Natural killer cell (primary cell): ENCODE results near the gene MYO1D. TPM values are rescaled to one million over a fixed set of nuclear protein-coding genes. Genes with fewer than 3 reads are reported as not detected.

Experiments used
- ATAC-seq, 3 donors: fragments of 150-1000 bp in 2 of 3; fragments of 200-7000 bp in 1 of 3; cut with Tn5 transposase; 1 replicate in 1 of 3; 2 replicates in 2 of 3; pipeline ENCODE4 v1.10.0; 2021; ENCODE audit warnings: mild to moderate bottlenecking in 2 of 3, moderate library complexity in 2 of 3
- DNase-seq, 2 donors: peaks; one replicate each; pipeline versions ENCODE4 v3.0.0 to v3.0.0-alpha.2; 2013 to 2021; ENCODE audit warnings: mixed read lengths in 1 of 2
- H3K27ac ChIP-seq: one replicate; pipeline ENCODE4 v1.5.1; 2013; ENCODE audit warnings: mild to moderate bottlenecking, low read length
- H3K27me3 ChIP-seq: one replicate; pipeline ENCODE4 v1.6.1; 2013; ENCODE audit warnings: low read length; ENCODE audit not compliant: control insufficient read depth, insufficient read depth
- H3K36me3 ChIP-seq: one replicate; pipeline ENCODE4 v1.6.1; 2013; ENCODE audit warnings: low read length; ENCODE audit not compliant: control insufficient read depth, insufficient read depth
- H3K4me1 ChIP-seq: one replicate; pipeline ENCODE4 v1.6.1; 2013; ENCODE audit warnings: low read length; ENCODE audit not compliant: control insufficient read depth, insufficient read depth
- H3K4me3 ChIP-seq: one replicate; pipeline ENCODE4 v1.5.1; 2013; ENCODE audit warnings: low read length
- H3K9me3 ChIP-seq: one replicate; pipeline ENCODE4 v1.6.1; 2013; ENCODE audit warnings: low read length; ENCODE audit not compliant: control insufficient read depth, insufficient read depth
- H3K27ac Mint-ChIP-seq, 2 donors: one replicate each; pipeline ENCODE4 v1.8.0; 2022; ENCODE audit warnings: mild to moderate bottlenecking in 2 of 2, mixed read lengths in 2 of 2, moderate library complexity in 1 of 2
- H3K27me3 Mint-ChIP-seq, 2 donors: one replicate each; pipeline ENCODE4 v1.8.0; 2022; ENCODE audit warnings: low read depth in 2 of 2, mixed read lengths in 2 of 2
- H3K36me3 Mint-ChIP-seq: one replicate; pipeline ENCODE4 v1.8.0; 2022; ENCODE audit warnings: mixed read lengths
- H3K4me1 Mint-ChIP-seq, 2 donors: one replicate each; pipeline ENCODE4 v1.8.0; 2022; ENCODE audit warnings: mixed read lengths in 2 of 2
- H3K4me3 Mint-ChIP-seq: one replicate; pipeline ENCODE4 v1.8.0; 2022; ENCODE audit warnings: mild to moderate bottlenecking, moderate library complexity, mixed read lengths
- H3K9me3 Mint-ChIP-seq, 2 donors: one replicate each; pipeline ENCODE4 v1.8.0; 2022; ENCODE audit warnings: mixed read lengths in 2 of 2
- WGBS: methylation state at CpG from one replicate; pipeline ENCODE4 v1.1.7; 2013; ENCODE audit warnings: missing lambda C conversion rate; ENCODE audit not compliant: insufficient coverage; 5-methylcytosine and 5-hydroxymethylcytosine counted together
- intact Hi-C: fragments of 100-400 bp; cut with micrococcal nuclease; formaldehyde crosslinking; loops from one replicate; pipeline ENCODE4 v1.14.2; 2022
- total RNA-seq, 4 donors: library from RNA; stranded (reverse); fragments of 120-200 nt in 1 of 4; gene quantifications; one replicate each; pipeline versions ENCODE4 v1.2.3 to v1.2.4, GENCODE V29; 2013 to 2022
- TF ChIP-seq, protein P1 (sequence below): fragments of 200-600 bp; IDR thresholded peaks from one replicate; pipeline ENCODE4 v1.8.0; 2022; ENCODE audit warnings: antibody characterized with exemption

MYO1D gene
- total RNA-seq, 3 donors from 2014 or later (not counting 1 experiment from before 2014, with no cell fraction given) = 6.8 to 20.2 (median 10.5) TPM

DNA sequence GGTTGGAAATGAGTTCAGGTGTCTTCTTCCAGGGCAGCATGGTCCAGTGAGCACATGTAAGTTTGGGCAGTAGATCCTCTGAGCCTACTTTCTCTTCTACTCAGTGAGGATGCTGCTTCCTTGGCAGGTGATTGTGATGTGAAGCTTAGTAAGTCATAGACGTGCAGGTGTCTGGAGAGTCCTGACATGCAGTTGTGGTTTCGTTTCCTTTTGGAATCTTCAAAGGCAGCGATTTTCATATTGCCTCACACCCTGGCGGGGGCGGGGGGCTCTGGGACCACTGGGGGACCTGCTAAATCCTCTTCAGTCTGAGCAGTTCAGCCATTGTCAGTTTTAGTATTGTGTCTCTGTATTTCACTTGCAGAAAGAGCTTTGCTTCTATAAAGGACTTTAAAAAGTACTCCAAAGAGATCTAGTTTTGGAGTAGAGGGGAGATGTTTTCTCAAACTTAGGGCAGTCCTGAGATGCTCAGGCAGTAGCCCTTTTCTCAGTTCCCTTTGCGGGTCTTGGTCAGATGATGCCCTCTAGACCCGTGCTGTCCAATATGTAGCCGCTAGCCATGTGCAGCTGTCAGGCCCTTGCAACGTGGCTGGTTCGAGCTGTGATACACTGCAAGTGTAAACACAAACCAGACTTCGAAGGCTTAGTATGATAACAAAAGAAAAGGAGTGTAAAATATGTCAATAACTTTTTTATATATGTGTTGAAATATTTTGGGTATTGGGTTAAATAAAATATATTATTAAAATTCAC, 394.2 kb downstream of the MYO1D start:
- no peak overlapping the region for H3K4me3 Mint-ChIP-seq
- no peak overlapping the region for H3K4me3 ChIP-seq
- TF ChIP-seq, protein P1, sequence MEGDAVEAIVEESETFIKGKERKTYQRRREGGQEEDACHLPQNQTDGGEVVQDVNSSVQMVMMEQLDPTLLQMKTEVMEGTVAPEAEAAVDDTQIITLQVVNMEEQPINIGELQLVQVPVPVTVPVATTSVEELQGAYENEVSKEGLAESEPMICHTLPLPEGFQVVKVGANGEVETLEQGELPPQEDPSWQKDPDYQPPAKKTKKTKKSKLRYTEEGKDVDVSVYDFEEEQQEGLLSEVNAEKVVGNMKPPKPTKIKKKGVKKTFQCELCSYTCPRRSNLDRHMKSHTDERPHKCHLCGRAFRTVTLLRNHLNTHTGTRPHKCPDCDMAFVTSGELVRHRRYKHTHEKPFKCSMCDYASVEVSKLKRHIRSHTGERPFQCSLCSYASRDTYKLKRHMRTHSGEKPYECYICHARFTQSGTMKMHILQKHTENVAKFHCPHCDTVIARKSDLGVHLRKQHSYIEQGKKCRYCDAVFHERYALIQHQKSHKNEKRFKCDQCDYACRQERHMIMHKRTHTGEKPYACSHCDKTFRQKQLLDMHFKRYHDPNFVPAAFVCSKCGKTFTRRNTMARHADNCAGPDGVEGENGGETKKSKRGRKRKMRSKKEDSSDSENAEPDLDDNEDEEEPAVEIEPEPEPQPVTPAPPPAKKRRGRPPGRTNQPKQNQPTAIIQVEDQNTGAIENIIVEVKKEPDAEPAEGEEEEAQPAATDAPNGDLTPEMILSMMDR = no peak
- no peak overlapping the region for H3K27ac ChIP-seq
- peak overlapping the region; percentile 47 to 87 for H3K27ac Mint-ChIP-seq
- DNase-seq (no peak), ATAC-seq (no peak)
- H3K27me3 Mint-ChIP-seq = no peaks in the 10 kb centered on the region
- peaks cover 47% of the 10 kb centered on the region for H3K36me3 ChIP-seq
- H3K9me3 Mint-ChIP-seq = no peaks in the 10 kb centered on the region
- H3K4me1 Mint-ChIP-seq = peaks cover 20 to 22% of the 10 kb centered on the region in 2 donors
- no peaks in the 10 kb centered on the region for H3K9me3 ChIP-seq
- no peaks in the 10 kb centered on the region for H3K27me3 ChIP-seq
- intact Hi-C loops = loop anchor here (1.0 to 5.0 kb wide), 2 partner anchors 127 to 275 kb away; no protein-coding TSS in a partner anchor
- peaks cover 33% of the 10 kb centered on the region for H3K36me3 Mint-ChIP-seq
- peaks cover 16% of the 10 kb centered on the region for H3K4me1 ChIP-seq
- 80% methylated on average over 11 of the region's 11 CpGs for WGBS

DNA sequence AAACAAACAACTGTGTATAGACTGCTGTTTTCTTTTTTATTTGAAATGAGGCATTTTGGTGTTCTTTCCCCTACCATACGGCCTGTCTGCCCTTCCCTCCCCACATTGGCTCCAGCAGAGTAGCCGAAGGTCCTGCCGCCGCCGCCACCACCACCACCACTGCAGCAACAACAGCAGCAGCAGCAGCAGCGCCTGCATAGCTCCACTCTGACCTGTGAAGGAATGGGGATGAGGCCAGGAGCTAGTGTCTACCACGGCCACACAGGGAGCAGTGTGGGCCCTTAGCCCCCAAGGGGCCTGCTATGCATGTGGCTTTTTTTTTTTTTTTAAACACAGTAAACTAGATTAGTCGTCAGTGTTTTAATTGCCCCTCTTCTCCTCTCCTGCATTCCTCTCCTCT, 395.7 kb downstream of the MYO1D start:
- Histone ChIP-seq H3K4me3 (no peak overlapping the region), H3K4me1 (peaks cover 12% of the 10 kb centered on the region), H3K27ac (no peak overlapping the region), H3K9me3 (no peaks in the 10 kb centered on the region), H3K27me3 (no peaks in the 10 kb centered on the region), H3K36me3 (peaks cover 61% of the 10 kb centered on the region)
- H3K4me1 Mint-ChIP-seq = peaks cover 16 to 18% of the 10 kb centered on the region in 2 donors
- 96% methylated on average over 3 of the region's 8 CpGs for WGBS
- DNase-seq (no peak), ATAC-seq (no peak)
- no peaks in the 10 kb centered on the region for H3K27me3 Mint-ChIP-seq
- no peak overlapping the region for H3K4me3 Mint-ChIP-seq
- H3K36me3 Mint-ChIP-seq = peaks cover 43% of the 10 kb centered on the region
- no peaks in the 10 kb centered on the region for H3K9me3 Mint-ChIP-seq
- H3K27ac Mint-ChIP-seq = peak overlapping the region in 1 of 2 donors; percentile 47
- intact Hi-C loops = loop anchor here (5.0 kb wide), 1 partner anchor 276 kb away; no protein-coding TSS in a partner anchor
- TF ChIP-seq, protein P1 = no peak

DNA sequence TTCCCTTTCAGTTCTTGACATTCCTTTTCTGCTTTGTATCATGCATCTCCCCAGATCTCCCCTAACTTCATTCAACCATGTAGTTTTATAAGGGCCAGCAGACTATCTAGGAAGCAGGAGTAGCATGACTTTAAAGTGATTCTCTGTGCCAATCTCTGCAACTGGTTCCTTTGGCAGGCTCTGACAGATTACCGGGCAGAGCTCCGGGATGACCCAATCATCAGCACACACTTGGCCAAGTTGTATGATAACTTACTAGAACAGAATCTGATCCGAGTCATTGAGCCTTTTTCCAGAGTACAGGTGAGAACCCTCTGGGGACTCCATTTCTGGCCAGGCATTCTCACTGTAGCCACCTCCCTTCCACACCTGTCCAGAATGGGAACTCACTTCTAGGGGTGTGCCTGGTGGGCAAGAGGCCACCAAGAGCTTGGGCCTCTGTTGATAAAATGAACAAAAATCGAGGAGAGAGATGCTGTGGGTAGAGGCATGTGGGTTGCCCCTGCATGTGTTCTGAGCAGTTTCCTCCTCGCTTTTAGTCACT, 397.8 kb downstream of the MYO1D start:
- H3K36me3 Mint-ChIP-seq = peaks cover 57% of the 10 kb centered on the region

More for the DNA sequence above, 397.8 kb downstream of the MYO1D start:
- intact Hi-C loops = no loop called here
- no peaks in the 10 kb centered on the region for H3K9me3 Mint-ChIP-seq
- DNase-seq (no peak), ATAC-seq (no peak)
- peak overlapping the region in 1 of 2 donors; percentile 44 for H3K27ac Mint-ChIP-seq
- H3K4me1 Mint-ChIP-seq = peaks cover 10 to 11% of the 10 kb centered on the region in 2 donors
- Histone ChIP-seq H3K4me1 (peaks cover 7% of the 10 kb centered on the region), H3K27ac (no peak overlapping the region), H3K4me3 (no peak overlapping the region), H3K27me3 (no peaks in the 10 kb centered on the region), H3K36me3 (peaks cover 82% of the 10 kb centered on the region), H3K9me3 (no peaks in the 10 kb centered on the region)
- no peaks in the 10 kb centered on the region for H3K27me3 Mint-ChIP-seq
- WGBS = 95% methylated on average over 5 of the region's 5 CpGs
- TF ChIP-seq, protein P1 = no peak
- no peak overlapping the region for H3K4me3 Mint-ChIP-seq
